NCI-H2196 treated with DMSO at 0.1 percent for 48 hours (cell line): ENCODE data around the gene CXCR4.
"Not testable (repeated sequence)": the region's sequence is repeated elsewhere in the genome, so short reads cannot be mapped to it uniquely, and the experiment has no call there.

Source experiments
- DNase-seq: peaks from one replicate; lab custom pipeline; 2025; ENCODE audit not compliant: unreplicated experiment; lab: John Stamatoyannopoulos, UW

CXCR4 gene

DNA sequence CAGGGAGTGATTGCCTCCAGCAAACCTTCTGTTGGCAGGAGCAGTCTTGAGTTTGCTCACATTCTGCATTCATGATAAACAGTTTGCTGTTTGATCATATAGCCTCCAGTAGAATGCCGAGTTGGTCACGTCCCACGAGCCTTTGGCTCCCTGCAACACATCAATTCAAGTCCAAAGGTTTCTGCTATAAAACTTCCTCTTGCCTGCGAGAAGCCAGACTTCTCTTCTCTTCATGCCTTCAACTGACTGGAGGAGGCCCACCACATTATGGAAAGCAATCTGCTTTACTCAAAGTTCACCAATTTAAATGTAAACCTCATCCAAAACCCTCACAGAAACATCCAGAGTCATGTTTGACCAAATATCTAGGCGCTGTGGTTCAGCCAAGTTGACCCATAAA lies 40.8 kb downstream of the CXCR4 start:
- no peak for DNase-seq

GRCh38 chr2:136075476-136075875 lies 42.5 kb downstream of the CXCR4 start:
- DNase-seq, result no peak

DNA sequence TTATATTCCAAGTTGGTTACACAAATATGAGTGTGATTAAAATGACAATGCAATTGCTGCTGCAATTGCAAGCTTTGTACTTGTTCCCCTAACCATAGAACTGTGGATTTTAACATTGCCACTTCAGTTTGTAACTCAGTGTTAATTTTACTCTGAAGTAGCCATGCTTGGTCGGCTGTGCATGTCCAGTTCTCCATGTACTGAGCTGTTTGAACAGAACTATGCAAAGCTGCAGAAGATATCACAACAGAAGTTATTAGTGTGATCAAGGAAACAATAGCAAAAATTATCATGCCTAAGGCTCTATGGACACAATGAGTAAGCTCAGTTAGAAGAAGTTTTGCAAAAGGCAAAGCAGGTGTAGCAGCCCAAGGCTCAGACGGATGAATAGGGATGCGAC lies 45.3 kb downstream of the CXCR4 start:
- no peak for DNase-seq

GRCh38 chr2:136071887-136072286 lies 46.1 kb downstream of the CXCR4 start:
- not testable (repeated sequence) for DNase-seq

- no peak for DNase-seq
Measured at GRCh38 chr2:136070913-136071312, 47.0 kb downstream of the CXCR4 start.

DNA sequence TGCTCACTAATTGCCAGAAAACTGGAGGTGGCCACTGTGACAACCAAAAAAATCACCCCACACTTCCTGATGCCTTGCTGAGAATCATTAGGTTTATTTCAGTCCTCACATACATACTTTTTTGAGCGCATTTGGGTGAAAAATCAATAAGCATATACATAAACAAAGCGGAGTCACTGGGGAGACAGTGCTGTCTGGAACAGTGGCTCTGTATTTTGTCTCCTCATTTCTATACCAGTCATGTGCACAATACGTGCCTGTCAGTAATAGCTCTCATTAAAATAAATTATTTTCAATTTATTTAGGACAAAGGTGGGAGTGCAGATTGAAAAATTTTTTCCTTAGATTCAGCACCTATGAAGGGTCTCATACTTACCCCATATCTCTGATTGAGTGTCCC lies 48.2 kb downstream of the CXCR4 start:
- DNase-seq, result no peak

GRCh38 chr2:136068581-136069227 lies 49.2 kb downstream of the CXCR4 start:
- DNase-seq, result no peak

DNA sequence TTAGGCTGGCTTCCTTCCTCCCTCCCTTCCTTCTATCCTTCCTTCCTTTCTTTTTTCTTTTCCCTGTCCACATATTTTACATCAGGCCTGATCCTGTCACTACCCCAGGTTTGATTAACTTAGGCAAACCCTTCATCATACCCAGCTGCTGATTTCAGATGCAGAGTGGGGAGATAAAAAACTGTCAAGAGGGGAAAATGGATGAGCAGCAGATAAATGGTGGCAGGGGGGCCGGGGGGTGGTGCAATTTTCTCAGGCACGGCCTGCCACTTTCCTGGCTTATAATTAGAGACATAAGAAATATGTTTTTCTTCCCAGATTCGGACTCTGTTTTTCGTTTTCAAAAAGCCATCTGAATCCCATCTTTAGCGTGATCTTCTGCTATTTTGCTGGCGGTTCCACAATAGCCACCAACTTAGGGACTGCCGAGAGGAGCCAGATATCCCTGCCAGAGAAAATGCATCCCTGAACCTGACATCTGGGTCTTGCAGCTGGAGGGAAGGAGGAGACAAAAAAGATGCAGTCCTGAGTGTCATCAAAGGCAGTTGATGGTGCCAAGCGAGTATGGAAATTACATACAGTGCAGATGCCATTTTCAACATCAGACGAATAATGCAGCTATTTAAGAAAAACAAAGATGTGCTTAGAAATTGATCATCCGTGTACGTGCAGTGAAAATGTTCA lies 49.9 kb downstream of the CXCR4 start:
- no peak for DNase-seq

DNA sequence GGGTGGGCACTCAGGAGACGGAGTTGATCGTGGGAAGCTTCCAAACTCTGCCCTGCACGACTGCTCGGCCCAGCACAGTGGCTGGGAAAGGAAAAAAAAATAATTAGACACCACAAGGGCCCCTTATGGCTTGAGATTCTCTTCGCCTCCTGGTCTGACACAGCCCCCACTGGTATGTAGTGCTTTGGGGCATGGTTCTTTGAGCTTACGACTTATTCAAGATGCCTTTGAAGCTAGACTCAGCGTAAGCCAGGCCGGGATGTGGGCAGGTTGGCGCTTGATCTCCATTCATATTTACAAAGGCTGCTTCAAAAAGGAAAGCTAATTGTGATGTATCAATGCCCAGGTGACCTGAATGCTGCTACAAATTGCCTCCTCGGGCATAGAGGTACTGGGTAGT lies 50.5 kb downstream of the CXCR4 start:
- DNase-seq, result no peak

GRCh38 chr2:136065907-136066306 lies 52.0 kb downstream of the CXCR4 start:
- DNase-seq, result no peak

DNA sequence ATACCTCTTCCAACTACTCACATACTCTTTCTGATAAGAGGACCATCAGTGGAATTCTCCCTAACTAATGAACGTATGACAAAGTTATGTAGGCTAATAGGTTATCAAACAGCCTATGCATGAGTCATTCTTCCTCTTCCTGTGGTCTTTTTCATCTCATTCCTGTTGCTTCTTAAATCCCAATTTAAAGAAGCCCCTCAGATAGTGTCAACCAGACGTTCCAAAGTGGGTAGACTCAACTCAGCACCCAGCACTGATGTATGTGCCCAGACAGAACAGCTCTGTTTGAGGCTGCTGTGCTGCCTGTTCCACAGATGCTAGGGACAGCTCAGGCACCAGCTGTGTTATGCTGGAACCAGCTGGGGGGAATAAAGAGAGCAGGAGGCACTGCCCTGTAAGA lies 52.6 kb downstream of the CXCR4 start:
- DNase-seq, result no peak
